Natural killer cell (primary cell): ENCODE results near the gene BRD3OS. TPM values are rescaled to one million over a fixed set of nuclear protein-coding genes. Genes with fewer than 3 reads are reported as not detected.

Experiments used
- ATAC-seq, 3 donors: fragments of 150-1000 bp in 2 of 3; fragments of 200-7000 bp in 1 of 3; cut with Tn5 transposase; 1 replicate in 1 of 3; 2 replicates in 2 of 3; pipeline ENCODE4 v1.10.0; 2021; ENCODE audit warnings: mild to moderate bottlenecking in 2 of 3, moderate library complexity in 2 of 3
- DNase-seq, 2 donors: peaks; one replicate each; pipeline versions ENCODE4 v3.0.0 to v3.0.0-alpha.2; 2013 to 2021; ENCODE audit warnings: mixed read lengths in 1 of 2
- H3K27ac ChIP-seq: one replicate; pipeline ENCODE4 v1.5.1; 2013; ENCODE audit warnings: mild to moderate bottlenecking, low read length
- H3K27me3 ChIP-seq: one replicate; pipeline ENCODE4 v1.6.1; 2013; ENCODE audit warnings: low read length; ENCODE audit not compliant: control insufficient read depth, insufficient read depth
- H3K36me3 ChIP-seq: one replicate; pipeline ENCODE4 v1.6.1; 2013; ENCODE audit warnings: low read length; ENCODE audit not compliant: control insufficient read depth, insufficient read depth
- H3K4me1 ChIP-seq: one replicate; pipeline ENCODE4 v1.6.1; 2013; ENCODE audit warnings: low read length; ENCODE audit not compliant: control insufficient read depth, insufficient read depth
- H3K4me3 ChIP-seq: one replicate; pipeline ENCODE4 v1.5.1; 2013; ENCODE audit warnings: low read length
- H3K9me3 ChIP-seq: one replicate; pipeline ENCODE4 v1.6.1; 2013; ENCODE audit warnings: low read length; ENCODE audit not compliant: control insufficient read depth, insufficient read depth
- H3K27ac Mint-ChIP-seq, 2 donors: one replicate each; pipeline ENCODE4 v1.8.0; 2022; ENCODE audit warnings: mild to moderate bottlenecking in 2 of 2, mixed read lengths in 2 of 2, moderate library complexity in 1 of 2
- H3K27me3 Mint-ChIP-seq, 2 donors: one replicate each; pipeline ENCODE4 v1.8.0; 2022; ENCODE audit warnings: low read depth in 2 of 2, mixed read lengths in 2 of 2
- H3K36me3 Mint-ChIP-seq: one replicate; pipeline ENCODE4 v1.8.0; 2022; ENCODE audit warnings: mixed read lengths
- H3K4me1 Mint-ChIP-seq, 2 donors: one replicate each; pipeline ENCODE4 v1.8.0; 2022; ENCODE audit warnings: mixed read lengths in 2 of 2
- H3K4me3 Mint-ChIP-seq: one replicate; pipeline ENCODE4 v1.8.0; 2022; ENCODE audit warnings: mild to moderate bottlenecking, moderate library complexity, mixed read lengths
- H3K9me3 Mint-ChIP-seq, 2 donors: one replicate each; pipeline ENCODE4 v1.8.0; 2022; ENCODE audit warnings: mixed read lengths in 2 of 2
- CTCF ChIP-seq: fragments of 200-600 bp; IDR thresholded peaks from one replicate; pipeline ENCODE4 v1.8.0; 2022; ENCODE audit warnings: antibody characterized with exemption
- WGBS: methylation state at CpG from one replicate; pipeline ENCODE4 v1.1.7; 2013; ENCODE audit warnings: missing lambda C conversion rate; ENCODE audit not compliant: insufficient coverage; 5-methylcytosine and 5-hydroxymethylcytosine counted together
- intact Hi-C: fragments of 100-400 bp; cut with micrococcal nuclease; formaldehyde crosslinking; loops from one replicate; pipeline ENCODE4 v1.14.2; 2022
- total RNA-seq, 4 donors: library from RNA; stranded (reverse); fragments of 120-200 nt in 1 of 4; gene quantifications; one replicate each; pipeline versions ENCODE4 v1.2.3 to v1.2.4, GENCODE V29; 2013 to 2022

BRD3OS gene
- total RNA-seq, 3 donors from 2014 or later (not counting 1 experiment from before 2014, with no cell fraction given), result 5.5 to 6.8 (median 6.5) TPM

GRCh38 chr9:133982971-133983720, 42.1 kb upstream of the BRD3OS start:
- Histone ChIP-seq H3K9me3 (no peaks in the 10 kb centered on the region), H3K36me3 (no peaks in the 10 kb centered on the region), H3K4me1 (peaks cover 13% of the 10 kb centered on the region), H3K27ac (no peak overlapping the region), H3K27me3 (no peaks in the 10 kb centered on the region), H3K4me3 (no peak overlapping the region)
- 87% methylated on average over 25 of the region's 25 CpGs for WGBS
- H3K4me3 Mint-ChIP-seq, result no peak overlapping the region
- H3K9me3 Mint-ChIP-seq, result no peaks in the 10 kb centered on the region
- DNase-seq (no peak), ATAC-seq (no peak)
- TF ChIP-seq CTCF, result no peak
- no peak overlapping the region for H3K27ac Mint-ChIP-seq
- intact Hi-C loops, result no loop called here
- H3K27me3 Mint-ChIP-seq, result peaks cover 0 to 4% of the 10 kb centered on the region in 2 donors
- no peaks in the 10 kb centered on the region for H3K4me1 Mint-ChIP-seq
- H3K36me3 Mint-ChIP-seq, result no peaks in the 10 kb centered on the region

GRCh38 chr9:133986061-133986460, 39.2 kb upstream of the BRD3OS start:
- whole genome bisulfite sequencing, result 86% methylated on average over 6 of the region's 6 CpGs
- Mint-ChIP-seq H3K27ac (no peak overlapping the region), H3K27me3 (peaks cover 0 to 6% of the 10 kb centered on the region in 2 donors), H3K4me3 (no peak overlapping the region), H3K4me1 (no peaks in the 10 kb centered on the region), H3K9me3 (no peaks in the 10 kb centered on the region), H3K36me3 (no peaks in the 10 kb centered on the region)
- peaks cover 11% of the 10 kb centered on the region for H3K4me1 ChIP-seq
- H3K27ac ChIP-seq, result no peak overlapping the region
- ATAC-seq (no peak), DNase-seq (no peak)
- H3K27me3 ChIP-seq, result peaks cover 9% of the 10 kb centered on the region
- H3K4me3 ChIP-seq, result no peak overlapping the region
- intact Hi-C loops, result no loop called here
- no peaks in the 10 kb centered on the region for H3K9me3 ChIP-seq
- no peak for TF ChIP-seq CTCF
- H3K36me3 ChIP-seq, result no peaks in the 10 kb centered on the region

GRCh38 chr9:133986774-133987445, 38.4 kb upstream of the BRD3OS start:
- Histone ChIP-seq H3K9me3 (no peaks in the 10 kb centered on the region), H3K4me3 (no peak overlapping the region), H3K27ac (no peak overlapping the region), H3K27me3 (peaks cover 11% of the 10 kb centered on the region), H3K36me3 (no peaks in the 10 kb centered on the region), H3K4me1 (peaks cover 14% of the 10 kb centered on the region)
- H3K4me3 Mint-ChIP-seq, result no peak overlapping the region
- 95% methylated on average over 11 of the region's 13 CpGs for WGBS
- no peak overlapping the region for H3K27ac Mint-ChIP-seq
- no peaks in the 10 kb centered on the region for H3K4me1 Mint-ChIP-seq
- DNase-seq, result no peak
- H3K36me3 Mint-ChIP-seq, result no peaks in the 10 kb centered on the region
- intact Hi-C loops, result no loop called here
- no peak for TF ChIP-seq CTCF
- H3K9me3 Mint-ChIP-seq, result no peaks in the 10 kb centered on the region
- ATAC-seq, result no peak
- H3K27me3 Mint-ChIP-seq, result peaks cover 0 to 8% of the 10 kb centered on the region in 2 donors
